Activated CD8-positive, alpha-beta memory T cell treated with anti-CD3 and anti-CD28 coated beads, Interleukin-2, amount 50 U/mL, for 1 hour (primary cell): ENCODE results near the gene PIK3C2G.

Experiments used
- DNase-seq: peaks from one replicate; pipeline ENCODE4 v3.0.0-alpha.2; 2020; ENCODE audit errors: extremely low read depth

The PIK3C2G gene

GRCh38 chr12:18280728-18281127 lies 19.4 kb downstream of the PIK3C2G start:
- no peak for DNase-seq

GRCh38 chr12:18281941-18282340 lies 20.6 kb downstream of the PIK3C2G start:
- no peak for DNase-seq

GRCh38 chr12:18283831-18284230 lies 22.5 kb downstream of the PIK3C2G start:
- no peak for DNase-seq

GRCh38 chr12:18284386-18284785 lies 23.1 kb downstream of the PIK3C2G start:
- no peak for DNase-seq

GRCh38 chr12:18285161-18285560 lies 23.8 kb downstream of the PIK3C2G start:
- no peak for DNase-seq

- no peak for DNase-seq
Measured at GRCh38 chr12:18290386-18290785, 29.1 kb downstream of the PIK3C2G start.

- DNase-seq = no peak
Measured at GRCh38 chr12:18294889-18295288, 33.6 kb downstream of the PIK3C2G start.

- no peak for DNase-seq
Measured at GRCh38 chr12:18296201-18296908, 35.0 kb downstream of the PIK3C2G start.

GRCh38 chr12:18296909-18297280 lies 35.6 kb downstream of the PIK3C2G start:
- no peak for DNase-seq

GRCh38 chr12:18297902-18298301 lies 36.6 kb downstream of the PIK3C2G start:
- DNase-seq = no peak

GRCh38 chr12:18302809-18303430 lies 41.6 kb downstream of the PIK3C2G start:
- DNase-seq = no peak

- no peak for DNase-seq
Measured at GRCh38 chr12:18304609-18305008, 43.3 kb downstream of the PIK3C2G start.

- DNase-seq = no peak
Measured at GRCh38 chr12:18306311-18306710, 45.0 kb downstream of the PIK3C2G start.

GRCh38 chr12:18313306-18313705 lies 52.0 kb downstream of the PIK3C2G start:
- no peak for DNase-seq

GRCh38 chr12:18320036-18320617 lies 58.8 kb downstream of the PIK3C2G start:
- no peak for DNase-seq

- no peak for DNase-seq
Measured at GRCh38 chr12:18320976-18321375, 59.7 kb downstream of the PIK3C2G start.

- no peak for DNase-seq
Measured at GRCh38 chr12:18323159-18323558, 61.8 kb downstream of the PIK3C2G start.

GRCh38 chr12:18327036-18327435 lies 65.7 kb downstream of the PIK3C2G start:
- DNase-seq = no peak

- no peak for DNase-seq
Measured at GRCh38 chr12:18332173-18332572, 70.9 kb downstream of the PIK3C2G start.

- no peak for DNase-seq
Measured at GRCh38 chr12:18339633-18340032, 78.3 kb downstream of the PIK3C2G start.

- DNase-seq = no peak
Measured at GRCh38 chr12:18340186-18340585, 78.9 kb downstream of the PIK3C2G start.

- DNase-seq = no peak
Measured at GRCh38 chr12:18340786-18341185, 79.5 kb downstream of the PIK3C2G start.

GRCh38 chr12:18343708-18344107 lies 82.4 kb downstream of the PIK3C2G start:
- no peak for DNase-seq
